ENCODE data around the gene MAGEB10.

MAGEB10 gene

DNA sequence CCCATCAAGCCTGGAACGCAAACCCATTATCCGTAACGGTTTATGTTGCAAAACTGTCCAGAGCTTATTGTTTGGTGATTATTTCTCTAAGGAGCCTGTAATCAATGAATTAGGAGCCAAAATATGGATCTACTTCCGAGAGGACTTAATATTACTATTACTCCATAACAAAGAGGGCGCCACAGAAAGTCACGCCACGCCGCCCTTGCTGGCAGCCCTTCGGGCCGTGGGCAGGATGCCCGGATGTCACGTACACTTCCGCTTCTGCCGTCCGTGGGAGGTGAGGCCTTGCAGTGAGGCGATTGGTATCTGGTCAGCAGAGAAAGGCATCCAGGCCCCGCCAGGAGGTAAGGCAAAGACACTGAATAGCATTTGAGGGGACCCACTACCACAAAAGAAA, at the start of gene MAGEB10:
TSS of gene MAGEB10 (plus strand) at position 301 of the 400 bp plus-strand sequence. CDS start 13,317 bp downstream, outside the sequence.
- TF ChIP-seq CTCF (IDR thresholded peaks at IDR 0.05; ENCODE audit: insufficient read depth, low read length, poor library complexity, severe bottlenecking), result no peak
- Histone ChIP-seq H3K27me3 (replicated peaks; ENCODE audit: control insufficient read depth, insufficient read depth, low read length) (no peaks in the 10 kb centered on the region), H3K4me3 (replicated peaks; ENCODE audit: low read depth, low read length) (no peak within 1 kb of the TSS), H3K36me3 (ENCODE audit: control insufficient read depth, insufficient read depth, low read length) (no peaks in the 10 kb centered on the region)
- no peak for DNase-seq (ENCODE audit: extremely low read depth, insufficient read length)

DNA sequence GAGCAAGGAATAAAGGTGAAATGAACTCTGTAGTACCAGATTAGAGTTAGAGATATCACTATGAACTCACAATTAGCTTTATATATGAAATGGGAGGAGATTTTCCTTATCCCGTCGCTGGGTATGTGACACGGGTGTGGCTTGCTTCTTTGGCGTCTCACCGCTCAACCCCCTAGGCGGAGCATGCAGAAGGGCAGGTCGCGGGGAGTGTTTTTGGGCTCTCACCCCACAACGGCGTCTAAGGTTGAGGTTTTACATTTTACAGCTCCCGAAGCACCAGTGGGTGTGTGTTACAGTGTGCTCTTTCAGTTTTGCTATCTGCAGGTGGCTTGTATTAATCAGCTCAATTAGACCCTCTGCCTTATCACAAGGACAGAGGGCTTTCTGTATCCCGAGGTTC, 42.1 kb upstream of the MAGEB10 start:
- no peak overlapping the region for H3K4me3 ChIP-seq (replicated peaks; ENCODE audit: low read depth, low read length)
- H3K36me3 ChIP-seq (ENCODE audit: control insufficient read depth, insufficient read depth, low read length), result no peaks in the 10 kb centered on the region
- no peak for TF ChIP-seq CTCF (IDR thresholded peaks at IDR 0.05; ENCODE audit: insufficient read depth, low read length, poor library complexity, severe bottlenecking)
- DNase-seq (ENCODE audit: extremely low read depth, insufficient read length), result no peak
- H3K27me3 ChIP-seq (replicated peaks; ENCODE audit: control insufficient read depth, insufficient read depth, low read length), result no peaks in the 10 kb centered on the region

GRCh38 chrX:27767387-27767786, 40.4 kb upstream of the MAGEB10 start:
- no peak overlapping the region for H3K4me3 ChIP-seq (replicated peaks; ENCODE audit: low read depth, low read length)
- no peaks in the 10 kb centered on the region for H3K36me3 ChIP-seq (ENCODE audit: control insufficient read depth, insufficient read depth, low read length)
- DNase-seq (ENCODE audit: extremely low read depth, insufficient read length), result no peak
- no peak for TF ChIP-seq CTCF (IDR thresholded peaks at IDR 0.05; ENCODE audit: insufficient read depth, low read length, poor library complexity, severe bottlenecking)
- no peaks in the 10 kb centered on the region for H3K27me3 ChIP-seq (replicated peaks; ENCODE audit: control insufficient read depth, insufficient read depth, low read length)

GRCh38 chrX:27775984-27776383, 31.8 kb upstream of the MAGEB10 start:
- H3K27me3 ChIP-seq (replicated peaks; ENCODE audit: control insufficient read depth, insufficient read depth, low read length), result no peaks in the 10 kb centered on the region

DNA sequence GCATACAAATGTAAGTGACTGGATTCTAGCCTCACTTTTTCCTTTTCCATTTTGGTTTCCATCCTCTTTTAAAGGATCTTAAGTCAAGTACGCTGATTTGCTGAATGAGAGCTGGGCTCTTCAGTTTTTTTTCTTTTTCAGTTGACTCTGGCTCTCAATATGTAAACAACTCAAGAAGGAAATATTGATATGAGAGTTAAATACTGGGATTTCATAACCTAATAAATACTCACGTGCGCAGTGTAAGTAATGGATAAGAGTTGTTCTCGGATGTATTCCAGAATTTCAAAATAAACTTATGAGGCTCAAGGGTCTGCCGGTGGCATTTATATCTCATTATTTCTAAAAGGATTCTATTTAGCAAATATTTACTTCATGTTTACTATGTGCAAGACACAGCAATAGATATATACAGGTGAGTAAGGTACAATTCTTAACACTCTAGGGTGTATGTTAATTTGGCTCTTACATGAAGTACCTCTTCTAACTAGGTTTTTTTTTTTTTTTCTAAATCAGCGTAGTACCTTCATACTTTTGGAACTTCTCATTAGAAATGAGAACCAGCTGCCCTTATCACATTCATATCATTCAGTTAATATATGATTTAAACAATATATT, 11.0 kb upstream of the MAGEB10 start:
- Histone ChIP-seq H3K4me3 (replicated peaks; ENCODE audit: low read depth, low read length) (no peak overlapping the region), H3K36me3 (ENCODE audit: control insufficient read depth, insufficient read depth, low read length) (no peaks in the 10 kb centered on the region), H3K27me3 (replicated peaks; ENCODE audit: control insufficient read depth, insufficient read depth, low read length) (no peaks in the 10 kb centered on the region)
- no peak for DNase-seq (ENCODE audit: extremely low read depth, insufficient read length)
- TF ChIP-seq CTCF (IDR thresholded peaks at IDR 0.05; ENCODE audit: insufficient read depth, low read length, poor library complexity, severe bottlenecking), result no peak

More at GRCh38 chrX:27775984-27776383, 31.8 kb upstream of the MAGEB10 start:
- H3K4me3 ChIP-seq (replicated peaks; ENCODE audit: low read depth, low read length), result no peak overlapping the region
- DNase-seq (ENCODE audit: extremely low read depth, insufficient read length), result no peak
- no peak for TF ChIP-seq CTCF (IDR thresholded peaks at IDR 0.05; ENCODE audit: insufficient read depth, low read length, poor library complexity, severe bottlenecking)
- no peaks in the 10 kb centered on the region for H3K36me3 ChIP-seq (ENCODE audit: control insufficient read depth, insufficient read depth, low read length)

- no peak for TF ChIP-seq CTCF (IDR thresholded peaks at IDR 0.05; ENCODE audit: insufficient read depth, low read length, poor library complexity, severe bottlenecking)
- no peak overlapping the region for H3K4me3 ChIP-seq (replicated peaks; ENCODE audit: low read depth, low read length)
- H3K36me3 ChIP-seq (ENCODE audit: control insufficient read depth, insufficient read depth, low read length), result no peaks in the 10 kb centered on the region
- no peaks in the 10 kb centered on the region for H3K27me3 ChIP-seq (replicated peaks; ENCODE audit: control insufficient read depth, insufficient read depth, low read length)
- no peak for DNase-seq (ENCODE audit: extremely low read depth, insufficient read length)
These were observed 10.2 kb upstream of the MAGEB10 start for GRCh38 chrX:27797575-27797974.
